Testis (tissue), 3 donors: ENCODE data around the gene DIP2B. TPM values are rescaled to one million over a fixed set of nuclear protein-coding genes. Genes with fewer than 3 reads are reported as not detected.

ENCODE experiments used
- DNase-seq: peaks from one replicate; pipeline ENCODE4 v3.0.0-alpha.2; 2019
- H3K27ac ChIP-seq, 2 donors: fragments of 200-600 bp; sonication (generic); one replicate each; pipeline ENCODE4 v1.5.1; 2019
- H3K27me3 ChIP-seq: fragments of 200-600 bp; sonication (generic); one replicate; pipeline ENCODE4 v1.5.1; 2019
- H3K36me3 ChIP-seq: fragments of 200-600 bp; sonication (generic); one replicate; pipeline ENCODE4 v1.5.1; 2017; ENCODE audit warnings: low read depth; ENCODE audit errors: missing control alignments
- H3K4me1 ChIP-seq: fragments of 200-600 bp; sonication (generic); one replicate; pipeline ENCODE4 v1.5.1; 2019
- H3K4me3 ChIP-seq, 2 donors: fragments of 200-600 bp; sonication (generic); one replicate each; pipeline ENCODE4 v1.5.1; 2017 to 2019
- H3K9me3 ChIP-seq: fragments of 200-600 bp; sonication (generic); one replicate; pipeline ENCODE4 v1.5.1; 2017
- POLR2A ChIP-seq: fragments of 450-650 bp; IDR thresholded peaks from one replicate; pipeline ENCODE4 v1.6.1; 2017; ENCODE audit warnings: antibody characterized with exemption, mild to moderate bottlenecking, moderate library complexity
- WGBS, 2 donors: methylation state at CpG; one replicate each; pipeline ENCODE4 v1.1.5; 2018; 5-methylcytosine and 5-hydroxymethylcytosine counted together
- intact Hi-C: fragments of 100-400 bp; cut with DNase I; formaldehyde crosslinking; loops from one replicate; pipeline ENCODE4 v1.15.1; 2023; ENCODE audit warnings: low total_unique reads
- polyA plus RNA-seq: library from polyadenylated mRNA; stranded (reverse); fragments of 350-450 nt; fragmentation: Illumina TruSeq; extraction: RNeasy Lipid Tissue Mini Kit (QIAGEN cat#74804); gene quantifications from one replicate; pipeline ENCODE4 v1.2.3, GENCODE V29; 2014; ENCODE audit warnings: low read depth, low replicate concordance; ENCODE audit not compliant: insufficient read depth
- total RNA-seq, 2 donors: library from RNA; depleted of rRNA; stranded (reverse); fragments of >200 nt; gene quantifications; one replicate each; pipeline ENCODE4 v1.2.3, GENCODE V29; 2016
- TF ChIP-seq, protein P1 (sequence below), 3 experiments: fragments of 450-650 bp in 2 of 3; fragments of 200-600 bp in 1 of 3; sonication (generic) in 1 of 3; IDR thresholded peaks; one replicate each; pipeline ENCODE4 v1.5.1; 2016 to 2019; ENCODE audit warnings: antibody characterized with exemption in 3 of 3, mild to moderate bottlenecking in 2 of 3, moderate library complexity in 1 of 3

DIP2B gene
- total and polyA plus RNA-seq, 3 donors from 2014 or later, result 19.1 to 57.1 (median 43.5) TPM

DNA sequence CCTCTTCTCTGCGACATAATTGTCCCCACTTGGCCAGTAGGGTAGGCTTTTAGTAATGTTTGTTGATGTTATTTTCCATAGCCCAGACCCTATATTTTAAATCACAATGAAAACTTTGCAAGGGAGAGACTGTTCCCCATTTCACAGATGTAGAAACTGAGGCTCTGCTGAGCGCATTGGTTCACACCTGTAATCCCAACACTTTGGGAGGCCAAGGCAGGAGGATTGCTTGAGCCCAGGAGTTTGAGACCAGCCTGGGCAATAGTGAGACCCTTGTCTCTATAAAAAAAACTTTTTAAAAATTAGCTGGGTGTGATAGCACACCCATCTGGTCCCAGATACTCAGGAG, 114.8 kb downstream of the DIP2B start:
- H3K4me1 ChIP-seq, result peaks cover 9% of the 10 kb centered on the region
- intact Hi-C loops, result no loop called here
- H3K27me3 ChIP-seq, result no peaks in the 10 kb centered on the region
- no peak overlapping the region for H3K27ac ChIP-seq
- WGBS, 2 donors, result 93 to 98% methylated on average over 2 of the region's 2 CpGs
- TF ChIP-seq POLR2A, result no peak
- TF ChIP-seq, protein P1, sequence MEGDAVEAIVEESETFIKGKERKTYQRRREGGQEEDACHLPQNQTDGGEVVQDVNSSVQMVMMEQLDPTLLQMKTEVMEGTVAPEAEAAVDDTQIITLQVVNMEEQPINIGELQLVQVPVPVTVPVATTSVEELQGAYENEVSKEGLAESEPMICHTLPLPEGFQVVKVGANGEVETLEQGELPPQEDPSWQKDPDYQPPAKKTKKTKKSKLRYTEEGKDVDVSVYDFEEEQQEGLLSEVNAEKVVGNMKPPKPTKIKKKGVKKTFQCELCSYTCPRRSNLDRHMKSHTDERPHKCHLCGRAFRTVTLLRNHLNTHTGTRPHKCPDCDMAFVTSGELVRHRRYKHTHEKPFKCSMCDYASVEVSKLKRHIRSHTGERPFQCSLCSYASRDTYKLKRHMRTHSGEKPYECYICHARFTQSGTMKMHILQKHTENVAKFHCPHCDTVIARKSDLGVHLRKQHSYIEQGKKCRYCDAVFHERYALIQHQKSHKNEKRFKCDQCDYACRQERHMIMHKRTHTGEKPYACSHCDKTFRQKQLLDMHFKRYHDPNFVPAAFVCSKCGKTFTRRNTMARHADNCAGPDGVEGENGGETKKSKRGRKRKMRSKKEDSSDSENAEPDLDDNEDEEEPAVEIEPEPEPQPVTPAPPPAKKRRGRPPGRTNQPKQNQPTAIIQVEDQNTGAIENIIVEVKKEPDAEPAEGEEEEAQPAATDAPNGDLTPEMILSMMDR (IDR thresholded peaks at IDR 0.05), result no peak
- no peak overlapping the region for H3K4me3 ChIP-seq
- no peaks in the 10 kb centered on the region for H3K9me3 ChIP-seq
- no peak for DNase-seq
- no peaks in the 10 kb centered on the region for H3K36me3 ChIP-seq

DNA sequence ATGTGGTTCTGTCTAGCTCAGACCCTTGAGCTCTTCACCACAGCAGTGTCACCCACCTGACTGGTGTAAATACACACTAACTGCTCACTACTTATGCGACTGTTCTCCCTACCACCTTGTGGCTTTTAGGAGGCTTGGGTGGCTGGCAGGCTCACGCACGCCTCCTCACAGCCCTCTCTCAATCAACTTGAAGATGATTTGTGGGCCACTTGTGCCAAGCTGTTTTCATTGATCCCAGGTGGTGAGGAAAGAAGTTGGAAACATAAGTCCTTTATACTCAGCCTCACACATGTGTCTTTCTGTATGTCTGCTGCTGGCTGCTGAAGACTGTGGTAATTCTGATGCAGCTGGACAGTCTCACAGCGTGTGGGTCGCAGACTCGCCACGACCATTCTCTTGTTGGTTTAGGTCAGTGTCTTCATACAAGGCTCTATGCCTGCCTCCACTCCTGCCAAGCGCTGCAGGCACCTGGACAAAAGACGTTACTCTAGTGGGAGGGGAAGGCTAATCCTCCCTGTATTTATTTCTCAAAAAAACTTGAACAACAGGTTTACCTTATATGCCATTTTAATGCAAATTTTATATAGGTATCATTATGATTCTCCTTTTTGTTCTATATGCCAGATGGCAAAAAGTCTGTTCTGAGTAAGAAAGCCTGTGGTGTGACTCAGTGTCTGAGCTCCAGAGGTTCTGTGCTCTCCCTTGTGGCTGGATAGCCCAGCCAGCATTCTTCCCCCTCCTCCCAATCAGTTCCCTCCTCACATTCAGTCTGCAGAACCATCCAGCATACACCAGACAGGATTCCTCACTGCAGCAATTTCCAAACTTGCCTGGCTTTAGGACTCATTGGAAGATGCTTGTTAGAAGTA, 115.6 kb downstream of the DIP2B start:
- Histone ChIP-seq H3K4me3 (no peak overlapping the region), H3K36me3 (no peaks in the 10 kb centered on the region), H3K4me1 (peaks cover 6% of the 10 kb centered on the region), H3K27me3 (no peaks in the 10 kb centered on the region), H3K9me3 (no peaks in the 10 kb centered on the region), H3K27ac (no peak overlapping the region)
- TF ChIP-seq, protein P1 (IDR thresholded peaks at IDR 0.05), result no peak
- TF ChIP-seq POLR2A, result no peak
- no peak for DNase-seq
- intact Hi-C loops, result no loop called here
- 72 to 85% methylated on average over 7 to 9 of the region's 9 CpGs for WGBS, 2 donors

DNA sequence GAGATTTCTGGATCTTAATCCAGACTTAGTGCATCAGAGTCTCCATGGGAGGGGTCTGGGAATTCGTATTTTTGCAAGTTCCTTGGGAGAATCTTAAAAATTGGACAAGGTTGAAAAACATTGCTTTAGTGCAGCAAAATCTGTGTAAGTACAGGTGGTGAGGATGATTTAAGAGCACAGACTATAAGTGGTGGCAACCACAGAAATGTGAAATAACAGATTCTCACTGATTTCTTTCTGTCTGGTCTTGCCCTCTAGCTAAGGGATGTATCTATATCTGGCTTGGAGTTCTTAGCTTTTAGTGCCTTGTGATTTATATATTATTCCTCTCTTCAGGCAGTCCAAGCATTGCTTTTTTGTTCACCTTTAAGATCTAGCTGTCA, 116.2 kb downstream of the DIP2B start:
- intact Hi-C loops, result no loop called here
- WGBS, 2 donors, result 67 to 71% methylated on average over 1 of the region's 1 CpG
- Histone ChIP-seq H3K27me3 (no peaks in the 10 kb centered on the region), H3K27ac (no peak overlapping the region), H3K4me1 (peaks cover 6% of the 10 kb centered on the region), H3K36me3 (no peaks in the 10 kb centered on the region), H3K9me3 (no peaks in the 10 kb centered on the region), H3K4me3 (no peak overlapping the region)
- TF ChIP-seq POLR2A, result no peak
- TF ChIP-seq, protein P1 (IDR thresholded peaks at IDR 0.05), result no peak
- DNase-seq, result no peak

DNA sequence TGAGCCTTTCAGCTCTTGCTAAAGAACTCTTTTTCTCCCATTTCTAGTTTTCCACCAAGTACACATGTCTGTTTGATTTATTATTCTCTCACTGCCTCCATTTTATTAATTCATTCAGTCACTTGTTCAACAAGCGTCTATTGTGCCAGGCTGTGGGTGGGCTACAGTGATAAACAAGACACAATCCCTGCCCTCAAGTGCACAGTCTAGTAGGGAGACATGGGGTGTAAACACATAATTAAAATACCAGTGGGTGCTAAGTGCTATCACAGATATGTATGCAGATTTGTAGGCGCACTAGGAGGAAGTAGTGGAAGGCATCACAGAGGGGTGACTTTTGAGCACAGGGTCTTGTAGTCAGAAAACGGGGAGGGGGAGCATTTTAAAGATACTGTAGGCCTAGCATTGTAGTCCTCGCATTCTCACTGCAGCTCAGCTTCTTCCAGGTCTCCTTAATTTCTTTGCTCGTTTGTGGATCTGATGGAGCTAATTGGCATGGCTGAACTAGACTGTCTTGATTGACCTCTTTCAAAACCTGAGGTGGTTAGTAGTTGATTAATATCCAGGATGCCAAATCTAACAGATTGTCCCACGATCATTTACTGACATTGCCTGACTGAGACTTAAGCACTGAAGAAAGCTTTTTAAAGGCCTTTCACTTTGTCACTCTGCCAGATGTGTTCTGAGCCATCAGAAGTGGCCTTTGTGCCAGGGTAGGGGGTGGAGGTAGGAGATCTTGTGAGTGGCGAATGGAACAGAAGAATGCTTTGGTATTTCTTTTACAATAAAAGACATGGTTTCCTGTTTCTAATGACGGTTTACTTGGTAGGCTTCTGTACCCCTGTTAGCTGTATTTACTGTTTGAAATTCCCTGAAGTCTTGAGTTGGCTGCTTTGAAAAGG, 116.9 kb downstream of the DIP2B start:
- no peak for DNase-seq
- peaks cover 2% of the 10 kb centered on the region for H3K4me1 ChIP-seq
- TF ChIP-seq, protein P1 (IDR thresholded peaks at IDR 0.05), result no peak
- TF ChIP-seq POLR2A, result no peak
- no peak overlapping the region for H3K4me3 ChIP-seq
- intact Hi-C loops, result no loop called here
- no peaks in the 10 kb centered on the region for H3K36me3 ChIP-seq
- no peak overlapping the region for H3K27ac ChIP-seq
- H3K27me3 ChIP-seq, result no peaks in the 10 kb centered on the region
- no peaks in the 10 kb centered on the region for H3K9me3 ChIP-seq
- WGBS, 2 donors, result 66 to 67% methylated on average over 8 of the region's 8 CpGs
